Activated naive CD8-positive, alpha-beta T cell (primary cell): Measurements from ENCODE around the gene RBMY1E.
"Not testable (repeated sequence)": the region's sequence is repeated elsewhere in the genome, so short reads cannot be mapped to it uniquely, and the experiment has no call there.

Experiments
- H3K27ac Mint-ChIP-seq: one replicate; pipeline ENCODE4 v1.8.0; 2021; ENCODE audit warnings: mixed read lengths
- H3K27me3 Mint-ChIP-seq: one replicate; pipeline ENCODE4 v1.8.0; 2021; ENCODE audit warnings: mixed read lengths
- H3K36me3 Mint-ChIP-seq: one replicate; pipeline ENCODE4 v1.8.0; 2021; ENCODE audit warnings: mixed read lengths
- H3K4me1 Mint-ChIP-seq: one replicate; pipeline ENCODE4 v1.8.0; 2021; ENCODE audit warnings: low read depth, mixed read lengths
- H3K4me3 Mint-ChIP-seq: one replicate; pipeline ENCODE4 v1.8.0; 2021; ENCODE audit warnings: mild to moderate bottlenecking, mixed read lengths
- H3K9me3 Mint-ChIP-seq: one replicate; pipeline ENCODE4 v1.8.0; 2021; ENCODE audit warnings: low read depth, mixed read lengths

The RBMY1E gene

DNA sequence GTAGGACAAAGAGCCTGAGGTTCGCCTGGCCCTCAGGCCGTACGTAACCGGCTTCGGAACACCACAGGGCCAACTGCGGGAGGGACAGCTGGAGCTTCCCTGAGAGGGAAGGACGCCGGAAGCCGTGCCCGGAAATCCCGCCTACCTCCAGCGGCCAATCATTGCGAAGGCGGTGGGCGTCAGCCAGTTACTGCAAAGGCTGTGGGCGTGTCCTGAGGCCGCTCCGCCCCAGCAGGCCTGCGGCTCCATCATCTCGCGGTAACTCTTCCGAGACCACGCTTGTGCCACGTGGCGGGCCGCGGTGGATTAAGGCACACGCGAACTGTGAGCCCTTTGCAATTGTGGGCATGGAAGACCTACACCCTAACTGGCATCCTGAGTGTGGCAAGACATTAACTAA, at the start of gene RBMY1E:
TSS of gene RBMY1E (minus strand) at position 101 of the 400 bp plus-strand sequence. CDS start 1,978 bp downstream, outside the sequence.
- H3K27ac Mint-ChIP-seq, H3K4me3 Mint-ChIP-seq, H3K36me3 Mint-ChIP-seq, H3K9me3 Mint-ChIP-seq, H3K4me1 Mint-ChIP-seq, H3K27me3 Mint-ChIP-seq: not testable (repeated sequence)

- not testable (repeated sequence) for H3K36me3 Mint-ChIP-seq, H3K27me3 Mint-ChIP-seq
These were observed 23.4 kb downstream of the RBMY1E start, which contains the start of gene RBMY1D for GRCh38 chrY:21894426-21894825. RBMY1D (minus strand) TSS chrY:21894526; CDS start chrY:21892513, 2,013 bp downstream.

GRCh38 chrY:21869407-21870076, 48.3 kb downstream of the RBMY1E start:
- not testable (repeated sequence) for H3K4me3 Mint-ChIP-seq, H3K27ac Mint-ChIP-seq, H3K9me3 Mint-ChIP-seq, H3K27me3 Mint-ChIP-seq, H3K36me3 Mint-ChIP-seq, H3K4me1 Mint-ChIP-seq

More at GRCh38 chrY:21894426-21894825, 23.4 kb downstream of the RBMY1E start, which contains the start of gene RBMY1D:
- not testable (repeated sequence) for H3K4me1 Mint-ChIP-seq, H3K4me3 Mint-ChIP-seq, H3K9me3 Mint-ChIP-seq, H3K27ac Mint-ChIP-seq
